Mammary epithelial cell (primary cell): ENCODE measurements around the gene GPRIN3.
"Not testable (repeated sequence)": the region's sequence is repeated elsewhere in the genome, so short reads cannot be mapped to it uniquely, and the experiment has no call there.

Source experiments
- CTCF ChIP-seq, 2 donors: IDR thresholded peaks in 1 of 2; conservative IDR thresholded peaks in 1 of 2; 2 replicates each; pipeline ENCODE4 v1.5.1; 2011 to 2012; ENCODE audit warnings: inconsistent platforms in 2 of 2, low read length in 2 of 2, mild to moderate bottlenecking in 2 of 2, control low read depth in 1 of 2, low read depth in 1 of 2; ENCODE audit not compliant: insufficient read depth in 1 of 2; ENCODE audit errors: extremely low read depth in 1 of 2
- EZH2 ChIP-seq: IDR thresholded peaks from 2 replicates; pipeline ENCODE4 v1.6.1; 2012; ENCODE audit warnings: low read length, inconsistent platforms, borderline replicate concordance

GRCh38 chr4:89254347-89254746 lies 53.3 kb downstream of the GPRIN3 start:
- TF ChIP-seq CTCF (conservative IDR thresholded peaks at IDR 0.05 in 1 of 2, IDR thresholded peaks at IDR 0.05 in 1 of 2; ENCODE audit: extremely low read depth in 1 of 2, insufficient read depth in 1 of 2, low read depth in 1 of 2, low read length in 2 of 2); EZH2: not testable (repeated sequence)
